GM19463 (cell line): ENCODE data around the gene COL23A1.
"Not testable (repeated sequence)": the region's sequence is repeated elsewhere in the genome, so short reads cannot be mapped to it uniquely, and the experiment has no call there.

ENCODE experiments used
- ATAC-seq: cut with Tn5 transposase; IDR thresholded peaks from one replicate; pipeline ENCODE4 v1.9.1; 2021; ENCODE audit warnings: mild to moderate bottlenecking, moderate library complexity; ENCODE audit not compliant: unreplicated experiment

COL23A1 gene

GRCh38 chr5:178208540-178209227 is 381.5 kb downstream of the COL23A1 start:
- no peak for ATAC-seq

DNA sequence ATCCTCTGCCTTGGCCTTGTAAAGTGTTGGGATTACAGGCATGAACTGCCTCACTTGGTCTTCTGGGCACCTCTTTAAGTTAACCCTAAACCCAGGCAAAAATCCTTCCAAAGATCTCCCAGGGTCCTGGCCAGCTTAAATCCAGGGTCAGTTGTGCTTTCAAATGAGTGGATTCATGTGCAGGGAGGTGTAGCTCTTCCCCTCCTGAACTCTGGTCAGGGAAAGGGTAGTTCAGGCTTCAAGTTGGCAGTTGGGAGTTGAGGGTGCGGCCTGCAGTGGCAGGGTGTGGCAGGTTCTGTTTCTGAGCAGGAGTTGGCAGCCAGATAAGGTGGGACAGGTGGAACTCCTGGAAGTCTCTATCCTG is 382.3 kb downstream of the COL23A1 start:
- ATAC-seq: no peak

DNA sequence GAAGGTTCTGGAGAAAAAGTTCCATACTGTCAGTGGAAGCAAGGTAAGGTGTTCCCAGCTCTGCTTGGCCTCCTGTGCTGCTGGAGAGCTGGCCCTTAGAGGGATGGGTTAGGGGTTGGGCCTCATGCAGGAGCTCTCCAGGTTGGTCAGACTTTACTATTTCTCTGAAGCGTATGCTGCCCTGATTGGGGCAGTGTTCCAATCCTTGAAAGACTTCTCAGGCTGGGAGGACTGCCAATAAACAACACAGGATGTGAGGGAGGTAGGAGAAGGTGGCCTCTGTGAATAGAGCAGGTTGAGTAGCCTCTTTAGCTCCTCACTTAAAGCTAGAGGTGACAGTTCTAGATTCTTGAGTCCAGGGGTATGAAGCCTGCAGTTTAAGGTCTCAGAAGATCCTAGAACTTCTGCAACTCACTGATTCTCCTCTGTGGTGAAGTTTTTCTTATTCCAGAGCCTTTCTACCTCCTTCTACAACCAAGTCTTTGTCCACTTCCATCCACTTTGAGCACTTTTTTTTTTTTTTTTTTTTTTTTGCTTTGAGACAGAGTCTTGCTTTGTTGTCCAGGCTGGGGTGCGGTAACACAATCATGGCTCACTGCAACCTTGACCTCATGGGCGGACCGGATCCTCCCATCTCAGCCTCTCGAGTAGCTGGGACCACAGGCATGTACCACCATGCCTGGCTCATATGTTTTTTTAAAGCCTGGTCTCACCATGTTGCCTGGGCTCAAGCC is 382.8 kb downstream of the COL23A1 start:
- ATAC-seq: no peak

- no peak for ATAC-seq
These were observed 383.8 kb downstream of the COL23A1 start for GRCh38 chr5:178206166-178207101.

- ATAC-seq: no peak
These were observed 384.5 kb downstream of the COL23A1 start for GRCh38 chr5:178205749-178206047.

GRCh38 chr5:178204935-178205748 is 385.1 kb downstream of the COL23A1 start:
- ATAC-seq: peak; percentile 60

- ATAC-seq: peak; percentile 78
These were observed 385.8 kb downstream of the COL23A1 start, which contains the start of gene HNRNPAB for GRCh38 chr5:178204182-178204934. TSS of gene HNRNPAB (plus strand) at chr5:178204533. CDS start at chr5:178204838, 305 bp downstream.

GRCh38 chr5:178203670-178204181 is 386.5 kb downstream of the COL23A1 start:
- ATAC-seq: peak; percentile 1

GRCh38 chr5:178202541-178202940 is 387.7 kb downstream of the COL23A1 start:
- ATAC-seq: no peak

- ATAC-seq: no peak
These were observed 388.3 kb downstream of the COL23A1 start for GRCh38 chr5:178201927-178202235.

DNA sequence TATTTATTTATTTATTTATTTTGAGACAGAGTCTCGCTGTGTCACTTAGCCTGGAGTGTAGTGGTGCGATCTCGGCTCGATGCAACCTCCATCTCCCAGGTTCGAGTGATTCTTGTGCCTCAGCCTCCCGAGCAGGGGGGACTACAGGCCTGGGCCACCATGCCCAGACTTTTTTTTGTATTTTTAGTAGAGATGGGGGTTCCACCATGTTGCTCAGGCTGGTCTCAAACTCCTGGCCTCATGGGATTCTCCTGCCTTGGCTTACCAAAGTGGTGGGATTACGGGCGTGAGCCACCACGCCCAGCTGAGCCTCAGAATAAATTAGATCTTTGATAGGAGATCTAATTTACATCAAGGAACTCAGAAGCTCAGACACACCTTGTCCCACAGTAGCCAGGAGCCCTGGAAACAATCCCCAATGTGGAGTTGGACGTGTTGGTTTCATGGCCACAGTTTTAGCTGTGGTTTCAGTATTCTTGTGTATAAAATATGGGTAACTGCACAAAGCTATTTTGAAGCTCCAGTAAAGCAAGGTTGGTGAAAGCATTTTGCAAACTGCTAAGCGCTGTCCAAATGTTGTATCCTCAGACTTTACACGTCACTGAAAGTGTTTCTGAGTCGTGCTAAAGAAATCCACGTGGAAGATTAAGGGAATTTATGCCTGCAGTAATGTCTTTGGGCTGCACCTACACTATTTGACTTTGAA is 388.8 kb downstream of the COL23A1 start:
- ATAC-seq: no peak

DNA sequence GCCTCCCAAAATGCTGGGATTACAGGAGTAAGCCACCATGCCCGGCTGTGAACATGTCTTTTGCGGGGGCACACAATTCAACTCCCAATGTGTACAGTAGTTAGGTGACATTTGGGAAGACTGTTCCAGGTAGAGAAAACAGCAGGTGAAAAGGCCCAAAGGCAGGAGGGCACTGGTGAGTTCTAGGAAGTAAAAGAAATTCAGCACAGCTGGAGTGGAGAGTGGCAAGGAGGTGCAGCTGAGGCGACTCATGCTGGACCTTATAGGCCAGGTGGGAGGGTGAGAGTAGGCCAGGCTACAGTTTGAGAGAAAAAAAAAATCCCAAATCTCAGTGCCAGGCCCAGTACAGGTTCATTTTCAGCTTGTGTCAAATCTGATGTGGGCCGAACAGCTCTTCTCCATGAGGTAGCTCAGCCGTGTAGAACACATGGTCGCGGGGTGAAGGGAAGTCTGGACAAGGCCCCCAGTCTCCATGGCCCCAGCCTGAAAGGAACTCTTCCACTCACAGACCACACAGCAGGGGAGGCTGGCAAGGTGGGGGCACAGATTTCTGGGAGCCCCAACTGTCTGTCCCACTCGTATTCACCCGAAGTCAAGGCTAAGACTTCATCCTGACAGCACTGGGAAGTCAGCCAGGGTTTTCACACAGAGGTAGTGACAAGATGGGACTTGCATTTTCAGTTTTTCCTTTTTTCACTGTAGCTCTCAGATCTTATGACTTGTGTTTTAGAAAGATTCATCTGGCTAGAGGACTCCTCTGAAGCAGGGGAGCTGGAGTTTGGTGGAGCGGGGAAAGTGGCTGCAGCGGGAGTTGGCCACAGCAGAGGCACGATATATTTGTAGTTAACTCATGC is 390.4 kb downstream of the COL23A1 start:
- no peak for ATAC-seq

GRCh38 chr5:178198706-178199105 is 391.5 kb downstream of the COL23A1 start:
- ATAC-seq: no peak

- ATAC-seq: not testable (repeated sequence)
These were observed 392.0 kb downstream of the COL23A1 start for GRCh38 chr5:178198151-178198550.

DNA sequence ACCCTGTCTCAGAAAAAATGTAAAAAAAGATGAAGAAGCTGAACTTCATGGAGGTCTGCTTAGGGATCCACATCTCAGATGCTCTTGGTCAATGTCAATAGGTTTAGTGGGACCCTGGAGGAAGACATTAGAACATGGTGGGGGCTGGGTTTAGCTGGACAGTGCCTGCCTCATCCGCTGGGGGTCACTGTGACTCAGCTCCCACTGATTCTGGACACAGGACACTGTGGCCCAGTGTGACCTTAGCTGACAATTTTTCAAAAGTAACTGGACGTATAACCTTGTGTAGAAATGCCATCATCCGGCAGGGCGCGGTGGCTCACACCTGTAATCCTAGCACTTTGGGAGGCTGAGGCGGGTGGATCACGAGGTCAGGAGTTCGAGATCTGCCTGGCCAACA is 393.2 kb downstream of the COL23A1 start:
- no peak for ATAC-seq

GRCh38 chr5:178196281-178196812 is 393.8 kb downstream of the COL23A1 start:
- no peak for ATAC-seq

DNA sequence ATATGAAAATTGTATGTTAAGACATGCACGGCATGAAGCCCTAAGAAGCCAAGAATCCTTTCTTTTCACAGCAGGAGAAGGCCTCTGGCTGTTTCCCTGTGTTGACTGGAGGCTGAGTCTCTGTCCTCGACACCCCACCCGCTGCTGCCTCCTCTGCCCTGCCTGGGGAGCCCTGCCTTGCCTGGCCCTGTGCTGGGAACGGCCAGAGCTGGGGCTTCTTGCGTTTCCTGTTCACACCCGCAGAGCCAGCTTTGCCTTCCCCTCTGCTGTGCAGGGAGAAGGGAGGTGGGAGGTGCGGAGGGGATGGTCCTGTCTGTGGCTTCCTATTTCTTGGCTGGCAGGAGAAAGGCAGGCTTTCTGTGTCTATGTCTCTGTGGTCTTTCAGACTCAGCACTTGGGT is 396.2 kb downstream of the COL23A1 start:
- no peak for ATAC-seq

GRCh38 chr5:178193251-178193809 is 396.9 kb downstream of the COL23A1 start:
- ATAC-seq: no peak
